Activated T-cell treated with anti-CD3 and anti-CD28 coated beads, Interleukin-2, amount 50 U/mL, for 72 hours (primary cell): ENCODE data around the gene RXFP2. TPM values are rescaled to one million over a fixed set of nuclear protein-coding genes. Genes with fewer than 3 reads are reported as not detected.

Experiments used
- ATAC-seq, 2 donors: fragments of 150-1000 bp; cut with Tn5 transposase; replicated peaks in 1 of 2; 2 replicates each; pipeline ENCODE4 v1.10.0; 2021; ENCODE audit warnings: moderate library complexity in 2 of 2, mild to moderate bottlenecking in 1 of 2
- DNase-seq, 2 donors: peaks; one replicate each; pipeline ENCODE4 v3.0.0; 2021 to 2022; ENCODE audit warnings: mixed read lengths in 1 of 2
- H3K27ac Mint-ChIP-seq: one replicate; pipeline ENCODE4 v1.8.0; 2022; ENCODE audit warnings: mild to moderate bottlenecking, moderate library complexity, mixed read lengths
- H3K27me3 Mint-ChIP-seq: one replicate; pipeline ENCODE4 v1.8.0; 2022; ENCODE audit warnings: low read depth, mixed read lengths
- H3K36me3 Mint-ChIP-seq, 2 donors: one replicate each; pipeline ENCODE4 v1.8.0; 2022; ENCODE audit warnings: mixed read lengths in 2 of 2, mild to moderate bottlenecking in 1 of 2; ENCODE audit not compliant: insufficient read depth in 2 of 2
- H3K4me1 Mint-ChIP-seq: one replicate; pipeline ENCODE4 v1.8.0; 2022; ENCODE audit warnings: low read depth, mixed read lengths
- H3K4me3 Mint-ChIP-seq, 2 donors: one replicate each; pipeline ENCODE4 v1.8.0; 2022; ENCODE audit warnings: mild to moderate bottlenecking in 2 of 2, mixed read lengths in 2 of 2, moderate library complexity in 2 of 2
- H3K9me3 Mint-ChIP-seq, 2 donors: one replicate each; pipeline ENCODE4 v1.8.0; 2022; ENCODE audit warnings: mixed read lengths in 2 of 2
- total RNA-seq, 2 donors: library from RNA; stranded (reverse); gene quantifications; one replicate each; pipeline ENCODE4 v1.2.3, GENCODE V29; 2022

RXFP2 gene
- total RNA-seq, 2 donors from 2014 or later: not detected

DNA sequence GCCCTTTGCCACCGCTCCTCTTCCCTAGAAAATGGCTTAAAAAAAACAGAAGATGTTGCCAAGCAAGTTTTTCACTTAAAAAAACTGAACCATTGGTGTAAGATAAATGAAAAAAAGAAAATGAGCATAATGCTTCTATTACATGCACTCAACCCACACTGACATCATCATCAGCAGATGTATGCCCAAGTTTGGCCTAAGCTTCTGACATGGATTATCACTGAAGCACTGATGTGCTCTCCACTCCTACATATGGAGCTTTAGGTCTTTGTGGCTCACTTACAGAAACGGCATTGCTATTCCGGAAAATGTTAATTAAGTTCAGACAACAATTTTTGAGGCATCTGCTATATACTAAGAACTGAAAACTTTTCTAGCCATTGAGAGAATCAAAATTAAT lies 8.0 kb downstream of the RXFP2 start:
- DNase-seq (no peak), ATAC-seq (no peak)
- Mint-ChIP-seq H3K27me3 (peaks cover 20% of the 10 kb centered on the region), H3K27ac (no peak overlapping the region), H3K36me3 (no peaks in the 10 kb centered on the region), H3K4me3 (no peak overlapping the region), H3K9me3 (no peaks in the 10 kb centered on the region), H3K4me1 (peaks cover 2% of the 10 kb centered on the region)

- H3K27me3 Mint-ChIP-seq: peaks cover 18% of the 10 kb centered on the region
- no peaks in the 10 kb centered on the region for H3K36me3 Mint-ChIP-seq
- DNase-seq (no peak), ATAC-seq (no peak)
- no peaks in the 10 kb centered on the region for H3K9me3 Mint-ChIP-seq
- no peak overlapping the region for H3K27ac Mint-ChIP-seq
- H3K4me3 Mint-ChIP-seq: no peak overlapping the region
- no peaks in the 10 kb centered on the region for H3K4me1 Mint-ChIP-seq
Observed at GRCh38 chr13:31747966-31748365, 8.6 kb downstream of the RXFP2 start.

DNA sequence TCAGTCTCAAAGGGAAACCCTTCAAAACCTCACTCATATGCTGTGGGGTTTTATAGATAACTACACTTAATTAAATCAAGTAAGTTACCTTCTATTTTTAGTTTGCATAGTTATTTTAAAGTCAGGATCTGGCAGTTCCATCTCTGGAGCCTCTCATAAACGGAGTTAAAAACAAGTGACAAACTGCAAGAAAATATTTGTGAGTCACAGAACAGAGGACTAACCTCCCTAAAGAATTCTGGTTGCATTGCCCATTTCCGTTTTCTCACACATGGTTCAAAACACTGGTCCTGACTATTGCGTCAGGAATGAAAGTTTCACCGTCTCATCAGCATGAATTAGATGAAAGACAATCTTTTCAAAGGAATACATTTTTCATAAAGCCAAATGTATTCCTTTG lies 10.6 kb downstream of the RXFP2 start:
- Mint-ChIP-seq H3K27me3 (peaks cover 16% of the 10 kb centered on the region), H3K4me3 (no peak overlapping the region), H3K9me3 (no peaks in the 10 kb centered on the region), H3K27ac (no peak overlapping the region), H3K36me3 (no peaks in the 10 kb centered on the region), H3K4me1 (no peaks in the 10 kb centered on the region)
- DNase-seq (no peak), ATAC-seq (no peak)

DNA sequence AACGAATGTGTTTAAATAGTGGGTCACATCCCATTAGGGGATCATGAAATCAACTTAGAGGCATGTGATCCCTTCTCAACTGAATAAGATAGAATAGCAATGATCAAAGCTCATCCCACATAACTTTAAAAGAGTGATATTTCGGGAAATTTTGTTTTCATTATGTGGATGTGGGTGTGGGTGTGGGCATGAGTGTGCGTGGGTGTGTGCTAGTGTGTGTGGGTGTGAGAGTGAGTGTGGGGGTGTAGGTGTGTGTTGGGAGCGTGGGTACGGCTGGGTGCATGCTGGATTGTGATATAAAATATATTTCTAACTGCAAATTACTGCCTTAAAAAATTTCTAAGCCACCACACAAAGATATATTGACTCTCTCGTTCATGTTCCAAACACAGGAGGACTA lies 15.9 kb downstream of the RXFP2 start:
- H3K27ac Mint-ChIP-seq: no peak overlapping the region
- DNase-seq: no peak
- no peak for ATAC-seq
- no peaks in the 10 kb centered on the region for H3K9me3 Mint-ChIP-seq
- H3K4me1 Mint-ChIP-seq: no peaks in the 10 kb centered on the region
- H3K27me3 Mint-ChIP-seq: peaks cover 16% of the 10 kb centered on the region
- H3K36me3 Mint-ChIP-seq: no peaks in the 10 kb centered on the region
- H3K4me3 Mint-ChIP-seq: no peak overlapping the region

DNA sequence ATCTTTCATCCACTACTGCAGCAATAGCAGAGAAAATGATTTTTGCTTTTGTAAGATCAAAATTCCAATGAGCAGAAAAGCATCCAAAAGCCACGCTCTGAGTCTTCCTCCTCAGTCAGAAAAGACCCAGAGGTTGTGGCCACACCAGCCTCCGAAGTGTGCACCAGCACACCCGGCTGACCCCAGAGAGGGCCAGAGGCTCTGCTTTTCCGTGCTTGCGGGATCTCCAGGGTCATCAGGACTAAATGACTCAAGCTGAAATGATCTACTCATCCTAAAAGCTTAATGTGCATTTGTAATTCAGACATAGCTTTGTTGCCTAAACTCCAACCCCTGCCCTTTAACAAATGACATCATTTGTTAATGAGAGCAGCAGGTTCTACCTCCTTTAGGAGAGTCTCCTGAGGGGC lies 16.5 kb downstream of the RXFP2 start:
- H3K4me1 Mint-ChIP-seq: no peaks in the 10 kb centered on the region
- no peaks in the 10 kb centered on the region for H3K9me3 Mint-ChIP-seq
- H3K27ac Mint-ChIP-seq: no peak overlapping the region
- no peak for DNase-seq
- no peaks in the 10 kb centered on the region for H3K36me3 Mint-ChIP-seq
- no peak overlapping the region for H3K4me3 Mint-ChIP-seq
- peaks cover 10% of the 10 kb centered on the region for H3K27me3 Mint-ChIP-seq
- no peak for ATAC-seq

DNA sequence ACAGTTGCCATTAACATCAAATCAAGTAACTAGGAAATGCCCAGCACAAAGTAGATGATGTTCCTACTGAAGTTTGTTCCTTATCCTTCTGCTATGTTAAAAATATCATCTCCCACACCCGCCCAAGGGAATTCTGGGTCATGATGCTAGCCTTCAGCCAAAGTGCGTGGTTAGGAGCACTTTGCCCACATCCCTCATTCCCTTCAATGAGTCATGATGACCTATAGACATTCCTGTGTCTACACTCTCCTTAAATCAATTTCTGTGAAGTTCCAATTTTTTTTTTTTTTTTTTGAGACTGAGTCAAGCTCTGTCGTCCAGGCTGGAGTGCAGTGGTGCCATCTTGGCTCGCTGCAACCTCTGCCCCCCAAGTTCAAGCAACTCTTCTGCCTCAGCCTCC lies 17.0 kb downstream of the RXFP2 start:
- H3K4me3 Mint-ChIP-seq: no peak overlapping the region
- no peak for DNase-seq
- no peaks in the 10 kb centered on the region for H3K4me1 Mint-ChIP-seq
- H3K36me3 Mint-ChIP-seq: no peaks in the 10 kb centered on the region
- ATAC-seq: no peak
- no peaks in the 10 kb centered on the region for H3K9me3 Mint-ChIP-seq
- peaks cover 9% of the 10 kb centered on the region for H3K27me3 Mint-ChIP-seq
- H3K27ac Mint-ChIP-seq: no peak overlapping the region

GRCh38 chr13:31761951-31762350 lies 22.6 kb downstream of the RXFP2 start:
- no peak for ATAC-seq
- Mint-ChIP-seq H3K9me3 (no peaks in the 10 kb centered on the region), H3K36me3 (no peaks in the 10 kb centered on the region), H3K27me3 (peaks cover 1% of the 10 kb centered on the region), H3K4me1 (no peaks in the 10 kb centered on the region), H3K27ac (no peak overlapping the region), H3K4me3 (no peak overlapping the region)
- no peak for DNase-seq

DNA sequence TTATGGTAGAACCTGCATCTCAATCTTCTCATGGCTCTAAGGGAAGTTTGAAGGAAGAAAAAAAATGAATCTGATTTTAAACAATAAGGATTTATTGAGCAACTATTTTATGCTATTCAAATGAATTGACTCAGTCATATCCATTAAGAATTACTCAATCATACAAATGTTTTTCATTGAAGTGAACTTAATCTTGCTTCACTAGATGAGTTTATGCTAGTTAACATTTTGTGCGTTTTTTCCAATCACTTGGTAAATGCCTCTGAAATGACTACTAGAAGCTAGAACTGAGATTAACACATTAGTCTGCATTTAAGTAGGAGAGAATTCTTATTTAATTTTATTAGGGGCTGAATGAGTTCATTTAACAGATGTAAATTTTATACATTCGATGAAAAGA lies 25.2 kb downstream of the RXFP2 start:
- no peak overlapping the region for H3K27ac Mint-ChIP-seq

GRCh38 chr13:31765138-31765785 lies 25.9 kb downstream of the RXFP2 start:
- ATAC-seq (no peak), DNase-seq (no peak)
- Mint-ChIP-seq H3K4me1 (no peaks in the 10 kb centered on the region), H3K27ac (no peak overlapping the region), H3K9me3 (no peaks in the 10 kb centered on the region), H3K27me3 (peaks cover 6% of the 10 kb centered on the region), H3K36me3 (no peaks in the 10 kb centered on the region), H3K4me3 (no peak overlapping the region)

More for the DNA sequence above, 25.2 kb downstream of the RXFP2 start:
- H3K9me3 Mint-ChIP-seq: no peaks in the 10 kb centered on the region
- ATAC-seq (no peak), DNase-seq (no peak)
- H3K4me1 Mint-ChIP-seq: no peaks in the 10 kb centered on the region
- peaks cover 6% of the 10 kb centered on the region for H3K27me3 Mint-ChIP-seq
- H3K36me3 Mint-ChIP-seq: no peaks in the 10 kb centered on the region
- H3K4me3 Mint-ChIP-seq: no peak overlapping the region

- H3K27ac Mint-ChIP-seq: no peak overlapping the region
- no peaks in the 10 kb centered on the region for H3K9me3 Mint-ChIP-seq
- no peaks in the 10 kb centered on the region for H3K4me1 Mint-ChIP-seq
- DNase-seq (no peak), ATAC-seq (no peak)
- H3K27me3 Mint-ChIP-seq: peaks cover 6% of the 10 kb centered on the region
- no peaks in the 10 kb centered on the region for H3K36me3 Mint-ChIP-seq
- H3K4me3 Mint-ChIP-seq: no peak overlapping the region
Observed at GRCh38 chr13:31767175-31767900, 28.0 kb downstream of the RXFP2 start.

- ATAC-seq: no peak
- DNase-seq: no peak
- Mint-ChIP-seq H3K36me3 (no peaks in the 10 kb centered on the region), H3K4me3 (no peak overlapping the region), H3K27ac (no peak overlapping the region), H3K27me3 (peaks cover 6% of the 10 kb centered on the region), H3K9me3 (no peaks in the 10 kb centered on the region), H3K4me1 (no peaks in the 10 kb centered on the region)
Observed at GRCh38 chr13:31768351-31768750, 29.0 kb downstream of the RXFP2 start.

GRCh38 chr13:31769575-31769974 lies 30.2 kb downstream of the RXFP2 start:
- no peaks in the 10 kb centered on the region for H3K9me3 Mint-ChIP-seq
- H3K36me3 Mint-ChIP-seq: no peaks in the 10 kb centered on the region
- DNase-seq (no peak), ATAC-seq (no peak)
- H3K27me3 Mint-ChIP-seq: peaks cover 6% of the 10 kb centered on the region
- H3K4me1 Mint-ChIP-seq: no peaks in the 10 kb centered on the region
- H3K27ac Mint-ChIP-seq: no peak overlapping the region
- no peak overlapping the region for H3K4me3 Mint-ChIP-seq

GRCh38 chr13:31772231-31772630 lies 32.9 kb downstream of the RXFP2 start:
- no peak overlapping the region for H3K4me3 Mint-ChIP-seq
- no peak overlapping the region for H3K27ac Mint-ChIP-seq
- ATAC-seq: no peak
- no peaks in the 10 kb centered on the region for H3K4me1 Mint-ChIP-seq
- DNase-seq: no peak
- H3K36me3 Mint-ChIP-seq: no peaks in the 10 kb centered on the region
- H3K9me3 Mint-ChIP-seq: no peaks in the 10 kb centered on the region
- peaks cover 2% of the 10 kb centered on the region for H3K27me3 Mint-ChIP-seq

DNA sequence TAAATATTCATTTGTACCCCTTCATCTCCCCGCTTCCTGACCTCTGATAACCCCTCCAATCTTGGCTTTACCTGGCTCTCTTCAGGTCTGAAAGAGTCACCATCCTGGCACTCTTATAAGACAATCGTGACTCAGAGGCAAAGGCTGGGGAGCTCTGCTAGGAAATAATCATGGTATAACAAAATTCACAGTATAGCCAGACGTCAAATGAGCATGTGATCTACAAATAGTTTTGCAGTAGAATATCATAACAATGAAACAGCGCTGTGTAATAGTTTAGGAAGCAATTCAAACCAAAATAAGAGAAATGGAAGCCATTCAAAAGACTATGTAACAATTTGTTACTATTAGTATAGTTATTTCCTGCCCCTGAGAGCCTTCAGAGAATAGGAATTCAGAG lies 34.2 kb downstream of the RXFP2 start:
- no peaks in the 10 kb centered on the region for H3K9me3 Mint-ChIP-seq

More for the DNA sequence above, 34.2 kb downstream of the RXFP2 start:
- Mint-ChIP-seq H3K27ac (peak overlapping the region; percentile 3), H3K36me3 (no peaks in the 10 kb centered on the region), H3K4me1 (no peaks in the 10 kb centered on the region), H3K4me3 (peak overlapping the region in 1 of 2 donors; percentile 28), H3K27me3 (no peaks in the 10 kb centered on the region)
- no peak for ATAC-seq
- no peak for DNase-seq
